ENCODE data around the gene POLG.

POLG gene

GRCh38 chr15:89370120-89370977 lies 35.7 kb upstream of the POLG start:
- DNase-seq (ENCODE audit: low read depth in 2 of 2) = no peak

DNA sequence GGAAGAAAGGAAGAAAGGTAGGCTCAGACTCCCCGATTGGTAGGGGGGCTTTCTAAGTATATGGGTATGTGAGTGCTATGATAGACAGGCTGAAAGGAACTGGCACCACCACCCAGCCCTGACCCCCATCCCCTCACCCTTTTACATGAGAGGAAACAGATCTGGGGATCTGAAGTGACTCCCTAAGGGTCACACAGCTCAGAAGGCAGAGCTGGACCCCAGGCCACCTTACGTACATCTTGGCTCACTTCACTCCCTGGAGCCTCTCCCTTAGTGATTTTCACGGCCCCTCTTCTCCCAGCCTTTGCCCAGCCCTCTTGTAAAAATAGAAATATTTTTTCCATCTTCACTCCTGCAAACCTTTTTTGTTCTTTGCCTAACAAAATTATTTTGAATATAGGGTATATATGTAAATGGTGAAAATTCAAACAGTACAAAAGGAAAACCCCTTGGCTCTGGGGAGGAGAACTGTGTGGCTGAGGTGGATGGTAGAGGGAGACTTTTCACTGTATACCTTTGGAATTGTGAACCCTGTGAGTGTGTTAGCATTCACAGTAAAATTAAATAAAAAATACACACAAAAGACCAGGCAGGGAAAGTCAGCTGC lies 34.8 kb upstream of the POLG start:
- DNase-seq (ENCODE audit: low read depth in 2 of 2) = no peak

DNA sequence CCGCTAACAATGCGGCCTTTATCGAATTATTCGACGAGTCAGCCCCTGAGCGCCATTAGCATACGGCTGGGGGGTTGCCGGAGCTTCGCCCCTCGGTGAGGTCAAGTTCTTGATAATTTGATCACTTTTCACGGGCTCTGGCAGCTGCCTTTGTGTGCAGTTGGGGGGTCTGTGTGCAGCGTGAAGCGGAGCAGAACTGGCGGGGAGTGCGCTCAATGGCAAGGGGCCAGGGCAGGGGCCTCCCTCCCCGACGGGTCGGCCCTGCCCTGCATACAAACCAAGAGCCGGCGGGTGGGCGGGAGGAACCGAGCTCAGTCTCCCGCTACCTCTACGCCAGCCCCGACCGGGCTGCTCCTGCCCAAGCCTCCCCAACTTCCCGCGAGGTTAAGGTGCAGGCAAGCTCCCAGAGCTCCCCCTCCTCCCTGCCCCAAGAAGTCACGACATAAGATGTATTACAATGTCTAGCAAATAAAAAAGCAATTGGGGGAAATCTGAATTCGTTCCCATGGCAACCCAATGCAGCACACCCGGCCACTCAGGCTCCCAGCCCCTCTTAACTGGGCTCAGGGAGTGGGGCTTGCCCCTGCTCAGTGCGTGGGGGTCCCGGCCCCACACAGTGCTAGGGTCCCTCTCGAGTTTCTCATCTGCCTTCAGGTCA lies 34.1 kb upstream of the POLG start:
- DNase-seq (ENCODE audit: low read depth in 2 of 2) = no peak

GRCh38 chr15:89367485-89368451 lies 33.1 kb upstream of the POLG start:
- no peak for DNase-seq (ENCODE audit: low read depth in 2 of 2)

DNA sequence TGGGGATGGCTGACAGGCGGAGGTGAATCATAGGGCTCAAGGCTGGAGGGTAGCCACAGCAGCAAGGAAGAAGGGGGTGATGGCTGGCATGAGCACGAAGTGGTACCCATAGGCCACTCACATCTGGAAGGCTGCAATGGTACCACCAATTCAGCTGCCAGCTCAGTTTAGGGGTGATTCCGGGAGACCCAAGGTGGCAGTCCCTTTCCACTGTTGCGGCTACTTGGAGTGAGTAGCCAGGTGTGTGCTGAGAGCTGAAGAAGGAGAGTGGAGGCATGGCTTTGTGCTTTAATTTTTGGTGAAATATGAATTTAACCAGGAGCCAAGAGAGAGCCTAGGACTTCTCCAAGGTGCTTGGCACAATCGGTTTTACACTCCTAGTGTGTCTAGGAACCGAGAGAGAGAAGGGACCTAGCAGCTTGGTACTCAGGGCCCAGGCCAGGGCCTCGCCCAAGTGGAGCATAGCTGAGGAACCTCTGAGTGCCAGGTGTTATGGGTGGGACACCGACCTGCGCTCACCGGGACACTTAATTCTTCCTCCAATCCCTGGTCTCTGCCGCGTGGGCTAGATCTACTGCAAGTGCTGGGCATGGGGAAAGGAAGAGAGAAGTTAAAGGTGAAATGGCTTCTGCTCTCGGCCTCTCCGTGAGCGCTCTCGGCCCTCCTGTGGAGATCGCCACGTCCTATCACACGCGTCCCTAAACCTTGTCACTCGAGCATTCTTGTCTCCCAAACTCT lies 32.2 kb upstream of the POLG start:
- DNase-seq (ENCODE audit: low read depth in 2 of 2) = no peak

DNA sequence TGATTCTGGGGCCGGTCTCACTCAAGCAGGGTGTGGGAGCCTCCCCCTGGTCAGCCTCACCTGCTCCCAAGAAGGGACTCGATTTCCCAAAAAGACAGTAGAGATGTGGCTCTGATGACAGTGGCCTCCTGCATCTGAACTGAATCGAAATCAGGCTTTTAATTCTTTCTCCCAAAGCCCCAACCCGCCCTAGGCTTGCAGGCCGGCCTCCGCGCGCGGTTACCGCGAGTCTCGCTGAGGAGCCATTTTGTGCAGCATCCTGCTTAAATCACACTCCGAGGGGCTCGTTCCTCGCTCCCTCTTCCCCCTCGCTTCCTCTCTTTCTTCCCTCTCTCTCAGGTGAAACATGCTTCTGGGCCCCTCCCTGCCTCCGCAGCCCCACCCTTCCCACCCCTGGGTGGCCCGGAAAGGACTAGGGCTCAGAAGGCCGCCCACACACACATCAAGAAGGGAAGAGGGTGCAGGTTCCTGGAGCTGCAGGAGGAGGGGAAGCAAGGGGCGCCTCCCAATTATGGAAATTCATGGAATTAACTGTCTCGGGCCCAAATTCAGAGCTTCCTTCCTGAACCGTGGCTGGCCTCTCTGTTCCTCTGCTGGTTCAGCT lies 30.9 kb upstream of the POLG start:
- no peak for DNase-seq (ENCODE audit: low read depth in 2 of 2)

DNA sequence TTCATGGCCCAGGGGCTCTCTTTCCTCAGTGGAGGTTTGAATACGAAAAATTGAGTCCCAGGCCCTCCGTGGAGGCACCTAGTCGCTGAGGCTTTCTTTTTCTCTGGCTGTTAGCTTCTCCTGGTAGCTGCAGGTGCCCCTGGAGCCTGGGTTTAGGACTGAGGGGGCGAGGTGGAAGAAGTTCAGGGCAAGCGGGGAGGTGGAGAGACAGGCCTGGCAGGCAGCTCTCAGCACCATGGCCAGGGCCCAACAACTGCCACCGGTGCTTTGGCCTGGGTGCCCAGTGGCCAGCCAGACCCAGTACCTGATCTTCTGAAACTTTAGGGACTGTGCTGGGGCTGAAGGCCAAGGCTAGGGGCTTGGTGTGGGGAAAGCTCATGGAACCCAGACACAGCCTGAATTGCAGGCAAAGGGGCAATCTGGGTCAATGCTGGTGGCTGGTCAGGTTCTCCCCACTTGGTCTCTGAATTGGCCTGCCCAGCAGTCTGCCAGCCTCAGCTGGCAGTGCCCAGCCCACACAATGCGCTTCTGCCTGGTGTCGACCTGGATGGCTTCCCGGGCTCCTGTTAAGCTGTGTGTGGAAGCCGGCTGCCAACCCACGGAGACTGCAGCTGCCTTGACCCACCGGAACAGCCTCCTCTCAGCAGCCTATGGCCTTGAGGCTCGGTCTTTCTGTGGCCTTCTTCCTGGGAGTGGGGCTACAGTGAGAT lies 30.3 kb upstream of the POLG start:
- no peak for DNase-seq (ENCODE audit: low read depth in 2 of 2)

- DNase-seq (ENCODE audit: low read depth in 2 of 2) = no peak
These were observed 29.7 kb upstream of the POLG start for GRCh38 chr15:89364341-89364740.

- no peak for DNase-seq (ENCODE audit: low read depth in 2 of 2)
These were observed 29.1 kb upstream of the POLG start for GRCh38 chr15:89363770-89364169.

GRCh38 chr15:89363133-89363532 lies 28.5 kb upstream of the POLG start:
- DNase-seq (ENCODE audit: low read depth in 2 of 2) = no peak

DNA sequence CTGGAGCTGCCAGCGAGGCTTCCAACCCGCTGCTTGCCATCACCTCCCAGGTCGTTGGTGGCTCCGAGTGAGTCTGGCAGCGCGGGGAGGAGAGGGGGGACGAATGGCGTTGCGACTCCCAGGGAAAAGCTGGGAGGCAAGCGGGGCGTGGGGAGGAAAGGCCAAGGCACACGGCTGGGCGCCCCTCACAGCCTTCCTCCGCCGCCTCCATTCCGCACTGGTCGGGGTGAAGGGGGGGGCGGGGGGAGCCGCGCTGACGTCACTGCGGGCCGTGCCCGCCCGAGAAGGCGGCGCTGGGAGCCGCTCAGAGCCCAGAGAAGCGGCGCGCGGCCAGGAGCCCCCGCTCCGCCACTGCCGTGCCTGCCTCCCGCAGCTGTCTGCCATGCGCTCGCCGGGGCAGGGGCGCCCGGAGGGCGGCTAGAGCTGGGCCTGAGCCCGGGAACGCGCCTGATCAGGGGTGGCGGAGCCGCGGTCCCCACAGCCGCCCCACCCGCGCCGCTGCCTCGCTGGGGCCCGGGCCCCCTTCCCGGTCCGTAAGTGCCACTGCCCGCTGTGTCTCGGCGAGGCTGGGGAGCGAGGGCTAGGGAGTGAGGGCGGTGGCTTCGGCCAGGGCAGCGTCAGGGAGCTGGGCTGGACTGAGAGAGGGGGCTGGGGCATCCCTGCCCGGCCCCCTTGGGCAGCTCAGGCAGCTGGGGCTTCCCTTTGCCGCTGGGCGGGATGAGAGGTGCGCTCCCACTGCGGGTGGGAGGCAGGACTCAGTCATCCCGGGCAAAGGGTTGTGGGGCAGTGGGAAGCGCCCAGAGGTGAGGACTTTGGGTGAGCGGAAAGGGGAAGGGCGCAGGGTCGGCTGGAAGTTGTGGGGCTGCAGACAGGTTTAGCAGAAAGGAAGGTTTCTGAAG lies 27.8 kb upstream of the POLG start:
- no peak for DNase-seq (ENCODE audit: low read depth in 2 of 2)

- DNase-seq (ENCODE audit: low read depth in 2 of 2) = peak; percentile 5 to 38
These were observed 27.0 kb upstream of the POLG start for GRCh38 chr15:89361451-89362202.

DNA sequence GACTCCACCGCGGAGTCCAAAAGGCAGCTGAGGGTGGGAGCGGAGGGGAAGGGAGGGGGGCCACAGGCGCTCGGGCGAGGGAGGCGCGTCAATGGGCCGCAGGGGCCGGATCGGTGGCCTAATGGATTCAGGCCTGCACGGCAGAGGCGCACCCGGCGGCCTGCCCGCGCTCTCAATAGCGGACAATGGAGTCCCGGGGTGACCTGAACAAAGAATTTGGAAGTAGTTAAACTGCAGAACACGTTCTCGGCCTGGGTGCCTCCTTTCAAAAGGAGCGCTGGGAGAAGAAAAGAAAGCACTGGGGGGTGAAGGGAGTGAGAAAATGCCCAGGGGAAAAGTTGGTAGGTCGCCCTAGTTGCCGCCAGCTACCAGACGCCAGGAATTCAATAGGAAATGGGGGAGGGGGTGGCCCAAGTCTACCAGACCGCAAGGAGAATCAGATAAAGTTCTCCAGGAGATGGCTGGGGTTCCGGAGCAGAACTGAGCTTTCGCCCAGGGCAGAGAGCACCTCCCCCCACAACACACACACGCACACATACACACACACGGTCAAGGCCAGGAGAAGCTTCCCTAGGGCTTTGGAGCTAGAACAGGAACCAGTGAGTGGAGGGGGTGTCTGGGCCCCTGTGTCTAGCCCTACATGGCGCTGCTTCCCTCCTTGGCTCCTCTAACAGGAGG lies 25.8 kb upstream of the POLG start:
- DNase-seq (ENCODE audit: low read depth in 2 of 2) = no peak

DNA sequence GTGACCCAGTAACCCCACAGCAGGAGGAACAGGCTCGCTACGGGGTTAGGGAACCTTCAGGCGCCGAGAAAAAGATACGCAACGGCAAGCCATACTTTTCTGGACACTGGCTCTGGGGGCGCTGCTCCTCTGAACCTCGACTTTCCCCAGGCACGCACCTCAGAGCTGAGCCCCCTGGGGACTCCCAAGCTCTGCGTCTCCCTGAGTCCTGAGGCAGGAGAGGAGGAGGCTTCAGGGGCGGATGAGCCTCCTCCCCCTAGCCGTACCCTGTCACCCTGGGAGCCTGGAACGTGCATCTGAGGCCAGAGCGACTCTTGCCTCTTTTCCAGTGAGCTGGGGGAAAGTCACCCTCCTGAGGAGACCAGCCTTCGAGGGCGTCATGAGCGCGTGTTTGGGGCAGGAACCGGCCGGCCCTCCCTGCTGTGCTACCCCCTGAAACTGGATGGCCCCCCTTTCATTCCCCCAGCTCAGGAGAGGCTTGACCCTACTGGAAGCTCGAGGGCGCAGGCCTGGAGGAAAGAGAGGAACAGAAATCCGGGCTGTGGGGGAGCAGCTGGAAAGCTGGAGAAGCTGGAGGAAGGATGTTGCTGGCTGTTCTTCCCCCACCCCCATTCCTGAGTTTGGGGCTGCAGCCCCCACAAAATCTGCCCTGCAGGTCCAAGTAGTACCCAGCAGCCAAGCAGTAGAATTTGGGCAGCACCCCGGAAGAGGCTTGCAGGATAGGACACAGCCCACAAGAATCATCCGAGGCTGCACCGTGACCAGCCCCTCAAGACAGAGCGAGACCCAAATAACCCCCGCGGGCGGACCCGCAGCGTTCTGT lies 25.1 kb upstream of the POLG start:
- DNase-seq (ENCODE audit: low read depth in 2 of 2) = no peak

DNA sequence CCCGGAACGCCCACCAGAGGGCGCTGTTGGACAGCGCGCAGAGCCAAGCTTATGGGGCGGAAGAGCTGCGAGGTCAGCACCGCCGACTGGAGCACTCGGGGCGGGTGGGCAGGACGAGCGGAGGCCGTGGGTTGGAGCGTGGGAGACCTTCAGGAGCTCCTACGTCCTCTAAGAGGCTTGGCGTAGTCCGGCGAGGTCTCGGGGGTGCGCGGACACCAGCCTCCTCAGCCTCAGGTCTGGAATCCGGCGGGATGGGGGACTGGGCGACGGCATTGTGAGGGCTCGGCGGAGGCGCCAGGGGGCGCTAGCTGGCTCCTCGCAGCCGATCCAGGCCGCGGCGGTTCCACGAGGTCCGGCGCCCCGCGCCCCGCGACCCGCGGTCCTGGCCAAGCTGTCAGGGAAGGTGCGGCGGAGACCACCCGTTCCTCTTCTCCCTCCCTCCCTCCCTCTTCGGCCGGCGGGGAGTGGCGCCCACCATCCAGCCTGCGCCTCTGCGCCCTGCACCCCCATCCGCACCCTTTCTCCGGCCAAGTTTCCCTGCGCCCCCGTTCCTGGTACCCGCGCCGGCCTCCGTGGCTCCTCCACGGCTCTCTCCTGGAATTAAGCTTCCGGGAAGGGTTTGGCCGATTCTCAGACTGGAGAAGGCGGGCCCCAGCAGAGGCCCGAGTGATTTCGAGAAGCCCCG lies 24.3 kb upstream of the POLG start:
- DNase-seq (ENCODE audit: low read depth in 2 of 2) = peak; percentile 49 to 68

- no peak for DNase-seq (ENCODE audit: low read depth in 2 of 2)
These were observed 23.8 kb upstream of the POLG start for GRCh38 chr15:89358435-89358754.
